GDM1 (cell line): ENCODE results near the gene RRAS.
"Not testable (repeated sequence)": the region's sequence is repeated elsewhere in the genome, so short reads cannot be mapped to it uniquely, and the experiment has no call there.

Experiments used
- DNase-seq: peaks from one replicate; lab custom pipeline; 2025; lab: John Stamatoyannopoulos, UW

Gene RRAS

DNA sequence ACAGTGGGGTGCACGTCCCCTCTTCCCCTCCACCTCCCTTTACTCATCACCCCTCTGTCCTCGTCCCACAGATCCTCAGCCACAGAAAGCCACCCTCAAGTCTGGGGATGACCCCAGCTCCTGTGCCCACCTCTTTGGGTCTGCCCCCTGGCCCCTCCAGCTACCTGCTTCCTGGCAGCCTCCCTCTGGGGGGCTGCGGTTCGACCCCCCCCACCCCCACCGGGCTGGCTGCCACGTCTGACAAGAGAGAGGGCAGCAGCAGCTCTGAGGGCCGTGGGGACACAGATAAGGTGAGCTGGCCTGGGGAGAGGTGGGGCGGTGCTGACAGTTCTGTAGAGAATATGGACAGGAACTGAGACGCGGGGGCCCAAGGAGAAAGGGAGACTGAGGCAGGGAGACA lies 14.6 kb upstream of the RRAS start:
- DNase-seq, result no peak

DNA sequence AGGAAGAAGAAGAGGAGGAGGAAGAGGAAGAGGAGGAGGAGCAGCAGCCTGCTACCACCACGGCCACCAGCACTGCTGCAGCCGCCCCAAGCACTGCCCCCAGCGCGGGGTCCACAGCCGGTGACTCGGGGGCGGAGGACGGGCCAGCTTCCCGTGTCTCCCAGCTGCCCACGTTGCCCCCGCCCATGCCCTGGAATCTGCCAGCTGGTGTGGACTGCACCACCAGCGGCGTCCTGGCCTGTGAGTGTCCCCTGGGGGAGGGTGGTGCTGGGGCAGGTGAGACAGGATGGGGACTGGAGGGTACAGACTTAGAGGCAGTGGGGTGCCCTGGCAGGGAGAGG lies 13.5 kb upstream of the RRAS start:
- no peak for DNase-seq

DNA sequence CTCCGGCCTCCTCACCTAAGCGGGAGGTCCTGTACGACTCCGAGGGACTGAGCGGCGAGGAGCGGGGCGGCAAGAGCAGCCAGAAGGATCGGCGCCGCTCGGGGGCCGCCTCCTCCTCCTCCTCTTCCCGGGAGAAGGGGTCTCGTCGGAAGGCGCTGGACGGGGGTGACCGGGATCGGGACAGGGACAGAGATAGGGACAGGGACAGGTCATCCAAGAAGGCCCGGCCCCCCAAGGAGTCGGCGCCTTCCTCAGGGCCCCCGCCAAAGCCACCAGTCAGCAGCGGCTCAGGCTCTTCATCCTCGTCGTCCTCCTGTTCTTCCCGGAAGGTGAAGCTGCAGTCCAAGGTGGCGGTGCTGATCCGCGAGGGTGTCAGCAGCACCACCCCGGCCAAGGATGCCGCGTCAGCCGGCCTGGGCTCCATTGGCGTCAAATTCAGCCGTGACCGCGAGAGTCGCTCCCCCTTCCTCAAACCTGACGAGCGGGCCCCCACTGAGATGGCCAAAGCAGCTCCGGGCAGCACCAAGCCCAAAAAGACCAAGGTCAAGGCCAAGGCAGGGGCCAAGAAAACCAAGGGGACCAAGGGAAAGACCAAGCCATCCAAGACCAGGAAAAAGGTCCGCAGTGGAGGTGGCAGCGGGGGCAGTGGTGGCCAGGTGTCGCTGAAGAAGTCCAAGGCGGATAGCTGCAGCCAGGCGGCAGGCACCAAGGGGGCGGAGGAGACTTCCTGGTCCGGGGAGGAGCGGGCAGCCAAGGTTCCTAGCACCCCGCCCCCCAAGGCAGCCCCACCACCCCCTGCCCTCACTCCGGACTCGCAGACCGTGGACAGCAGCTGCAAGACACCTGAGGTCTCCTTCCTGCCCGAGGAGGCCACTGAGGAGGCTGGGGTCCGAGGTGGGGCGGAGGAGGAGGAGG lies 12.9 kb upstream of the RRAS start:
- no peak for DNase-seq

DNA sequence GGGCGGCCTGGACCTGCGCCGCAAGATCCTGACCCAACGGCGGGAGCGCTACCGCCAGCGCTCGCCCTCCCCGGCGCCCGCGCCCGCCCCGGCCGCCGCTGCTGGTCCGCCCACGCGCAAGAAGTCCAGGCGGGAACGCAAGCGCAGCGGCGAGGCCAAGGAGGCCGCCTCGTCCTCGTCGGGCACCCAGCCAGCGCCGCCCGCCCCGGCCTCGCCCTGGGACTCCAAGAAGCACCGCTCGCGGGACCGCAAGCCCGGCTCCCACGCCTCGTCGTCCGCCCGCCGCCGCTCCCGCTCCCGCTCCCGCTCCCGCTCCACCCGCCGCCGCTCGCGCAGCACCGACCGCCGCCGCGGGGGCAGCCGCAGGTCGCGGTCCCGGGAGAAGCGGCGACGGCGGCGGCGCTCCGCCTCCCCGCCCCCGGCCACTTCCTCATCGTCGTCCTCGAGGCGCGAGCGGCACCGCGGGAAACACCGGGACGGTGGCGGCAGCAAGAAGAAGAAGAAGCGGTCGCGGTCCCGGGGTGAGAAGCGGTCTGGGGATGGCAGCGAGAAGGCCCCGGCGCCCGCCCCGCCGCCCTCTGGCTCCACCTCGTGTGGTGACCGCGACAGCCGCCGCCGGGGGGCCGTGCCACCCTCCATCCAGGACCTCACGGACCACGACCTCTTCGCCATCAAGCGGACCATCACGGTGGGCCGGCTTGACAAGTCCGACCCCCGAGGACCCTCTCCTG lies 12.0 kb upstream of the RRAS start:
- no peak for DNase-seq

DNA sequence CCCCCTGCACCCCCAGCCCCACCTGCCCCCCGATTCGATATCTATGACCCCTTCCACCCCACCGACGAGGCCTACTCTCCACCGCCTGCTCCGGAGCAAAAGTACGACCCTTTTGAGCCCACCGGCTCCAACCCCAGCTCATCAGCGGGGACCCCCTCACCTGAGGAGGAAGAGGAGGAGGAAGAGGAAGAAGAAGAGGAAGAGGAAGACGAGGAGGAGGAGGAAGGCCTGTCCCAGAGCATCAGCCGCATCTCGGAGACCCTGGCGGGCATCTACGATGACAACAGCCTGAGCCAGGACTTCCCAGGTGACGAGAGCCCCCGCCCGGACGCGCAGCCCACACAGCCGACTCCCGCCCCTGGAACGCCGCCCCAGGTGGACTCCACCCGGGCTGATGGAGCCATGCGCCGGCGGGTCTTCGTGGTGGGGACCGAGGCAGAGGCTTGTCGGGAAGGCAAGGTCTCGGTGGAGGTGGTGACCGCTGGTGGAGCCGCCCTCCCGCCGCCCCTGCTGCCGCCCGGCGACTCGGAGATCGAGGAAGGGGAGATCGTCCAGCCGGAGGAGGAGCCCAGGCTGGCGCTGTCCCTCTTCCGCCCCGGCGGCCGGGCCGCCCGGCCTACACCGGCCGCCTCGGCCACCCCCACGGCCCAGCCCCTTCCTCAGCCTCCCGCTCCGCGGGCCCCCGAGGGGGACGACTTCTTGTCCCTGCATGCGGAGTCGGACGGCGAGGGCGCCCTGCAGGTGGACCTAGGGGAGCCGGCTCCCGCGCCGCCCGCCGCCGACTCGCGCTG lies 11.3 kb upstream of the RRAS start:
- no peak for DNase-seq

DNA sequence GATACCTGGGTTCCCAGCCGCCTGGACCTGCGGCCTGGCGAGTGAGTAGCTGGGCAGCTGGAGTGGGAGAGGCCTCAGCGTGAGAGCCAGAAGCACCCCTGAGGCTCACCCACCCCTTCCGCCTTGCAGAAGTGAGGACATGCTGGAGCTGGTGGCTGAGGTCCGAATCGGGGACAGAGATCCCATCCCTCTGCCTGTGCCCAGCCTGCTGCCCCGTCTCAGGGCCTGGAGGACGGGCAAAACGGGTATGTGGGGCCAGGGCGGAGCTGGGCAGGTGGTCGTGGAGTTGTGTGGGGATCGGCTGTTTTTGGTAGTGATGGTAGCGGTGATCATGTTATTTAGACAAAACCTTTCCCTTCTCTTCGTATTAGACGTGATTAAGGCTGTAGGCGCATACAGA lies 6.6 kb upstream of the RRAS start:
- no peak for DNase-seq

DNA sequence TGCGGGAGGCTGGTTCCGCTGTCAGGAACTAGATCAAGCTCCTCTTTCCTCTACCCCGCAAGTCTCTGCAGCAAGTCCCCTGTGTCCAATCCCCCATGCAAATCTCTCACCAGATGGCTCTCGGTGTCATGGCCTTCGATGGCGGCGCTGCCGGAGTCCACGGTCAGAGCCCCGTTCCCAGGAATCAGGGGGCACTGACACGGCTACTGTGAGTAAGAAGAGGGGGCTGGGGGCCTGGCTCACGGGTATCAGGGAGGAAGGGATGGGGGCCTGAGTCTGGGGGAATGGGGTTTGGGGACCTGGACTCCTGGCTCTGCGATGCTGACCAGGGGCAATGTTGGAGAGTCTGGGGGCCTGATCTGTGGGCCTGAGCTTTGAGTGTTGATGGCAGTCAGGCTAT lies 6.1 kb upstream of the RRAS start:
- no peak for DNase-seq

DNA sequence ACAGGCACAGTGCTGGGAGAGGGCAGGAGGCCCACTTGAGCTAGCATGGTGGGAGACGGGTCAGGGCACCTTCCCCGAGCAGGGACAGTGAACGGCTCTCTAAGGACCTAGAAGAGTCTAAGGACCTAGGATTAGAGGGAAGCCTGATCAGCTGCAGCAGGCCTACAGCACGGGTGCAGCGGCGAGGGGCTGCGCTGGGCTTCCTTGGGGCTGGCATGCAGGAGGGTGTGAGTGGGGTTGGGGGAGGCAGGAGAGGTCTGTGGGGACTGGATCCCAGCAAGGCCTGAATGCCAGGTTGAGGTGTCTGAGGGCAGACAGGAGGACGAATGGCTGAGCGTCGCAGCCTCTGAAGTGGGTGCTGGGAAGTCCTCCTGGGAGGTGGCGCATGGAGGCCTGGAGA lies 5.6 kb upstream of the RRAS start:
- no peak for DNase-seq

DNA sequence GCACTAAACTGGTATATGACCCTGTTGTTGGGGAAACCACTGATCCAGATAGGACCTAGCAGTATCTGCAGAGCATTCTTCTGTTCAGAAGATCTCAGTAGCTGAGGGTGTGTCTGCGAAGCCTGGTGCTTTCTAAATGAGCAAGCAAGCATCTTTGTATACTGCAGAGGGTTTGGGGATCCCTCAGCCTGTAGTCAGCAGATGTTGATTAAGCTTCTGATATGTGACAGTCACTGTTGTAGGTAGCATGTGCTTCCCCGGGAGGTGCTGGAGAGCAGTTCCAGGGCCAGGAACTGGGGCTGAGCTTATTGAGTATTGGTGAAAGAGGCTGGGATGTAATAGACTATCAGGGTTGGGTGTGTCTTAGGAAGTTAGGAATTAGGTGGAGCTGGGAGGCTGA lies 3.5 kb upstream of the RRAS start:
- no peak for DNase-seq

DNA sequence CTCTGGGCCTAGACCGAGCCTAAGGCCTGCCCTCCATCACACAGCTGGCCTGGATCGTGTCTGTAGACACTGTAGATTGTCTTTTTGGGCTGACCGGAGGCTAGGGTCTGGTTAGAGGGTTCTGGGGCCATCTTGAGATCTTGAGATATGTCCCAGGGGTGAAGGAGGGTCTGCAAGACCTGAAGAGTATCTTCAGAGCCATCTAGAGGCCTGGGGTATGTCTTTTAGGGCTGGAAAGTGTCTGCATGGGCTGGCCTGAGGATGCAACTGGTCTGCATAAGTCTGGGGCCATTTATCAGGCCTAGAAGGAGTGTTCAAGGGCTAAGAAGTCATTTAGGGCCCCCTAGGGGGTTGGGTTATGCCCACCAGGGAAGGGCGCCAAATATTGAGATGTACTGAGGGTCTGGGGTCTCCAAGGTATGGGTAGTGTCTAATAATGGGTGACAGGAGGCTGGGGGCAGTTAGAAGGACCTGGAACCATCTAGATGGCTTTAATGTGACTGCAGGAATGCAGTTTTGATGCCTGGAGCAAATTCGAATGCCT lies 2.6 kb upstream of the RRAS start:
- DNase-seq, result no peak

DNA sequence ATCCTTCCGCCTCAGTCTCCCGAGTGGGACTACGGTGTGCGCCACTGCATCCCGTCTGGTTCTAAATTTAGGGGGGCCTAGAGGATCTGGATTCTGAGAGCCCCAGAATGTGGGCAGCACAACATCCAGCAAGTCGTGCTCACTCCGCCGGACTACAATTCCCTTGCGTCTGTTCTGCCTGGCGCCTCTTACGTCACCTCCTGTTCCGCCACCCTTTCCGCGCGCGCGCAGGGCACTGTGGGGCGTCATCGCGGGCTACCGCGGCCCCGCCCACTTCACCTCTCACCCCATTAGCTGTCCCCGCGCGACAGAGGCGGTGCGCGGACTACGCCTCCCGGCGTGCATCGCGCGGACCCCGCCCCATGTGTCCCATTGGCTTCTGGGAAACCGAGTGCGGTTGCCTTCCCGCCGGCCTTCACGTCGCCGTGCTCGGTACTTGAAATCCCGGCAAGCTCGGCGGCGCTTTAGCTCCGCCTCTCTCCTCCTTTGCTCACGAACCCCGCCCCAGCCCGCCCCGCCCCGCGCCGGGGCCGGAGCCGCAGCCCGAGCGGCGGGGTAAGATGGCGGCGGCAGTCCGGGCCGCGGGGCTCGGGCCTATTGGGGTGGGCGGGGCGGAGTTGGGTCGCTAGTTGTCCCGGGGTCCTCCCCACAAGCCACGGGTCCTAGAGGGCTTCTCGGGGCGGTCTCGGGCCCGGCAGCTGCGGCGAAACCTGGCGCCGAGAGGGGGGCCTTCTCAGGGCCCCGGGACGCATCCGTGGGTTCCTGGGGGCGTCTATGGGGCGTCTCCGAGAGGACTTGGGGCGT lies 1.9 kb upstream of the RRAS start, which contains the start of gene SCAF1:
SCAF1 (plus strand) TSS at position 522 of the 804 bp plus-strand sequence. CDS start 2,818 bp downstream, outside the sequence.
- peak; percentile 100 for DNase-seq

DNA sequence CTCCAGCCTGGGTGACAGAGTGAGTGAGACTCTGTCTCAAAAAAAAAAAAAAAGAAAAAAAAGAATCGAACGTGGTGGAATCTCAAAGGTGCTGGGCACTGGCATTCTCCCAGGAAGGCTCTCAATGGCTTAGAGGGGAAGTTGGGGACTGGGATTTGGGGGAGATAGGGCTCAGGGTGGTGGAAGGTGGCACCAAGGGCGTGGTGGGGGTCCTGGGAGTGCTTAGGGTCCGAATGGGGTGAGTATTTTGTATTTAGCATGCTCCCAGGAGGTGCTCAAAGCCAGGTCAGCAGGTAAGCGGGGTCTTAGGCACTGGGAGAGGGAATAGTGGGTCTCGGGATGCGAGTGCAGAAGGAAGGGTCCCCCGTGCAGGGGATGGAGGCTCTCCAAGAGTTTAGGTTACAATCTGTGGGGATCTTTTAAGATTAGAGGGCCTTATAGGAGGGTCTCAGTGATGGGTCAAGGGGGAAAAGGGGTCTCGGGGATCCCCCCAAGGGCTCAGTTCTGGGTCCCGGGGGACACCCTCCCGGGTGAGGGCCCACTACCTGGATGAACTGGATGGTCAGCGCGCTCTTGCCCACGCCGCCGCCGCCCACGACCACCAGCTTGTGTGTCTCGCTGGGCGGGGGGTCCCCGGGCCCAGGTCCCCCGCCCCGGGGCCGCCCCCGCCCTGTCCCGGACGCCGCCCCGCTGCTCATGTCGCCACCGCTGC lies 386 bp downstream of the RRAS start:
- DNase-seq, result no peak

DNA sequence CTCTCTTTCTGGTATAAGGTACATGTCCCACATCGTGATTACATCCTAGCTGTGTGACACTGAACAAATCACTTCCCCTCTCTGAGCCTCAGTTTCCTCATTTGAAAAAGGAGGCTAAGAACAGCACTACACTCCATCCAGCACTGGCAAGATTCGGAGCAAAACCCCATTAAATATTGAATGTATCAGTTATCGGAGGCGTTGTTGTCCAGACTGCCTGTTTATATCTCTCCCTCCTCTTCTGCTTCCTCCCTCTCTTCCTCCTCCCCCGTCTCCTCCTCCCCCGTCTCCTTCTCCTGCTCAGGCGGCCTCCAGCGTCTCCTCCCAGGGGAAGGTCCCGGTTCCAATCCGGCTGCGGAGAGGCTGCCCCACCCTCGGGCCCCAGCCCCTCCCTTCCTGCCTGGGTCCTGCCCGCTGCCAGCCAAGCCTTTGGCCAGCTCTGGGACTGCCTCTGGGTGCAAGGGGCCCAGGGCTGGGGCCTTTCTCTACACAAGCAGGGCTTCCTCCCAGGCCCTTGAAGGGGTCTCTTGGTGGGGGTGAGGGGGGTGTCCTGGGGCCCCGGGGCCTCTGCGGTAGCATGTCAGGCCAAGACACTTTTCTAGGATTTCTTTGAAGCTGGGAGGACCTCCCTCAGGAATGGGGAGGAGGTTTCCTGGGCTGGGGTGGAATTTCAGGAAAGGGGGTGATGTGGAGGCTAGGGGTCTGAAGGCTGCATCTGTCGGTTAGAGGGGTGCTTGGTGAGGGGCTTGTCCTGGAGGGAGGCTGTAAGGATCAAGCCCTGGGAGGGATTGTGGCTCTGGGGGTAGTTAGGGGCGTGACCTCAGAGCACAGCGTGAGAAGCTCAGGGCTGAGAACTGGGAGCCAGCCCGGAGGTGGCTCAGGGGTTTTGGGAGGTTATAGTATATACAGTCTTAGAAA lies 1.9 kb downstream of the RRAS start:
- no peak for DNase-seq

DNA sequence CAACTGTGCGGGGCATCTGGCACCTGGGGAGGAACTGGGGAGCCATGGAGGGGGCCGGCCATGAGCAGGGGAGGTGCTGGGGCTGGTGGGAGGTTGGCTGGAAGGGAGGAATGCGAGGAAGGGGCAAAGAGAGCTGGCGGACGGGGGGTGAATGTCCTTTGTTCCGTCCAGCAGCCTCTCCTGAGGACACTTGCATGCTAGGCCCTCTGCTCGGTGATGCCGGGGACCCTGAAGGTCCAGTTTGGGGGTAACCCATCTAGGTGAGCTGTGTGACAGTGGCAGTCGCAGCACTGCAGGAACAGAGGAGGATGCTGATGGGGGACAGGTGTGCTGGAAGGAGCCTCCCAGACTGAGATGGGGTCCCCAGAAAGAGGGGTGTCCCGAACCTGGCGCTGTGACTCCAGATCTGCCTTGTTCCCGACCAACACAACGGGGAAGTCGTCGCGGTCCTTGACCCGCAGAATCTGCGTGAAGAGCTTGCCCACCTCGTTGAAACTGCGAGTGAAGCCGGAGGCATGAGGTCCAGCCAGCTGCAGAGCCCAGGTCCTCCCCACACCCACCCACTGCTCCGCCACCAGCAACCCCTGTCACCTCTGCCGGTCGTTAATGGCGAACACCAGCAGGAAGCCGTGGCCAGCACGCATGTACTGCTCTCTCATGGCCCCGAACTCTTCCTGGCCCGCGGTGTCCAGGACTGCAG lies 3.6 kb downstream of the RRAS start:
- no peak for DNase-seq

DNA sequence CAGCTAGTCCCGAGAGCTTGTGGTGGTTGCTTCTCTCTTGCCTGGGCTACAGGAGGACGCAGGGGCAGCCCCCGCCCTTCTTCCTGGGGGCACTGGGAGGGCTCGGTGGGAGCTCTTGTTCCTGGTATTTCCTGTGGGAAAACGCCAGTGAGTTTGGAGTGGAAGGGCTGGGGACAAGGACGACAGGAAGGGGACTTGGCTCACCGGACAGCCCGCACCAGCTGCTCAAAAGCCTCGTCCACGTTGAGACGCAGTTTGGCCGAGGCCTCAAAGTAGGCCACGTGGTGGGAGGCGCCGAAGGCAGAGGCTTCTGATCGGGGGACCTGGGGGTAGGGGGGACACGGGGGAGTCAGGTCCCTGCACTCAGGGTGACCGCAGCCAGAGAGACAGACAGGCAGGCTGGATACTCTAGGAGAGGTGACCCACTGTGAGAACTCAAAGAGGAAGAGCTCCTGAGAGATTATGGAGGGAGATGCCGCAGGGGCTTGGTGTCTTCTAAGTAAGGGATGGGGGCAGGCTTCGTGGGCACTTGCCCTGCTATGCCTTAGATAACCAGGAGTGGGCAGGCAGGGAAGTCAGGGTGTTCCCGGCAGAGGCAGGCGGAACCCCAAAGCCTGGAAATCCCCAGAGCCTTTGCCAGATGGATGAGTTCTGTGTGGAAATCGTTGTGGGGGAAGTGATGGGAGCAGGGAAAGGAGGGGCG lies 4.3 kb downstream of the RRAS start:
- no peak for DNase-seq

DNA sequence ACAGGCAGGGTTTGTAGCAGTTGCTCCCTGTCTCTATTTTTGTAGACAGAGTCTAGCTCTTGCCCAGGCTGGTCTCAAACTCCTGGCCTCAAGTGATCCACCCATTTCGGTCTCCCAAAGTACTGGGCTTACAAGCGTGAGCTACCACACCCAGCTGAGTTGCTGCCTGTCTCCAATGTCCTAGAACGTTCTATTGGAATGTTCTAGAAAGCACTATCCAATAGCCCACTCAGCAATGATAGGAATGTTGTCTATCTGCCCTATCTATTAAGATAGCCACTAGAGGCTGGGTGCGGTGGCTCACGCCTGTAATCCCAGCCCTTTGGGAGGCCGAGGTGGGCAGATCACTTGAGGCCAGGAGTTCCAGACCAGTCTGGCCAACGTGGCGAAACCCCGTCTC lies 6.7 kb downstream of the RRAS start:
- DNase-seq, result not testable (repeated sequence)

DNA sequence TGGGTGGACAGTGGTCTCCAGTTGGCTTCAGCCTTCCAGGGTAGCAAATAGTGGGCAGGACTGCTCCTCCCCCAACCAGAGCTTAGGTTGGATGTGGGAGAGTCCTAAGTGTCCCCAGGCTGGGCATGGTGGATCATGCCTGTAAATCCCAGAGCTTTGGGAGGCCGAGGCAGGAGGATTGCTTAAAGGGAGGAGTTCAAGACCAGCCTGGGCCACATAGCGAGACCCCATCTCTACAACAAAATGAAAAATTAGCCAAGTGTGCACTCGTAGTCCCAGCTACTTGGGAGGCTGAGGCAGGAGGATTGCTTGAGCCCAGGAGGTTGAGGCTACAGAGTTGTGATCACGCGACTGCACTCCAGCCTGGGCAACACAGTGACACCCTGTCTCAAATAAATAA lies 7.4 kb downstream of the RRAS start:
- no peak for DNase-seq

DNA sequence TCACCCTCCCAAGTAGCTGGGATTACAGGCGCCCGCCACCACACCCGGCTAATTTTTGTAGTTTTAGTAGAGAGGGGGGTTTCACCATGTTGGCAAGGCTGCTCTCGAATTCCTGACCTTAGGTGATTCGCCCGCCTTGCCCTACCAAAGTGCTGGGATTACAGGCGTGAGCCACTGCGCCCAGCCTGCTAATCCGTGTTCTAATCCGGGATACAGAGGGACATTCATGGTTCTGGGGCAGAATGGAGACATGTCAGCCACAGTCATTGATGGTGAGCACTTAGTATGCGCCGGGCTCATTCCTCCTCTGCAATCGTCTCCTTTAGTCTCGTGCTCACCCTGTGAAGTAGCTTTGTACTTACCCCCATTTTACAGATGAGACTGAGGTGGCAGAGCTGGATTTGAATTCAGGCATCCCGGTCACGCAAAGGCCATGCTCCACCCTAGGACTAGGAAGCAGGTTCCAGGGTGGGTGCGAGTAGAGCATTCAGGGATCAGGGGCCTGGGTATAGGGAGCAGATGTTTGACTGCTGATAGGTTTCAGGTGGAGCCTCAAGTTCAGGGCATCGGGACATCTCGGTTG lies 8.2 kb downstream of the RRAS start:
- DNase-seq, result no peak
